H1 (cell line): Measurements from ENCODE around the gene NIPAL4. TPM values are rescaled to one million over a fixed set of nuclear protein-coding genes. Genes with fewer than 3 reads are reported as not detected.

Experiments
- CTCF ChIA-PET: fragments of 300-600 bp; sonication (Branson Sonifier 250); formaldehyde crosslinking; loops from one replicate; lab custom pipeline; 2021; ENCODE audit not compliant: partially characterized antibody; lab: Charles Lee
- POLR2A ChIA-PET: fragments of 300-600 bp; sonication (Branson Sonifier 250); formaldehyde crosslinking; loops from one replicate; lab custom pipeline; 2021; ENCODE audit warnings: inconsistent platforms; ENCODE audit not compliant: partially characterized antibody; lab: Charles Lee
- DNase-seq, 2 experiments: peaks; one replicate each; pipeline versions ENCODE4 v3.0.0 to v3.0.0-alpha.2; 2010 to 2022; ENCODE audit warnings: low spot score in 2 of 2, low read depth in 1 of 2, mixed read lengths in 1 of 2
- FAIRE-seq: peaks from 2 replicates; lab custom pipeline; 2011; peaks lifted over from hg19 to GRCh38; lab: Jason Lieb, UNC
- H2AFZ ChIP-seq: 2 replicates; pipeline ENCODE4 v1.8.1; 2012; ENCODE audit warnings: low read length, inconsistent platforms
- H2AK5ac ChIP-seq: 2 replicates; pipeline ENCODE4 v1.6.1; 2013; ENCODE audit warnings: low read depth, low read length
- H2BK120ac ChIP-seq: replicated peaks from 2 replicates; pipeline ENCODE3; 2013; ENCODE audit warnings: low read depth, low read length, inconsistent platforms
- H2BK12ac ChIP-seq: 2 replicates; pipeline ENCODE4 v1.6.1; 2013; ENCODE audit warnings: low read depth, low read length
- H2BK15ac ChIP-seq: 2 replicates; pipeline ENCODE4 v1.6.1; 2013; ENCODE audit warnings: low read length
- H2BK20ac ChIP-seq: 2 replicates; pipeline ENCODE4 v1.6.1; 2013; ENCODE audit warnings: low read length
- H2BK5ac ChIP-seq: 2 replicates; pipeline ENCODE4 v1.6.1; 2013; ENCODE audit warnings: low read depth, low read length
- H3K14ac ChIP-seq: 2 replicates; pipeline ENCODE4 v1.6.1; 2013; ENCODE audit warnings: inconsistent platforms; ENCODE audit not compliant: insufficient read length
- H3K18ac ChIP-seq: 2 replicates; pipeline ENCODE4 v1.6.1; 2013; ENCODE audit warnings: low read length; ENCODE audit errors: extremely low read depth
- H3K23ac ChIP-seq: 2 replicates; pipeline ENCODE4 v1.6.1; 2013; ENCODE audit warnings: inconsistent platforms; ENCODE audit not compliant: insufficient read length
- H3K23me2 ChIP-seq: 2 replicates; pipeline ENCODE4 v1.6.1; 2013; ENCODE audit warnings: low read depth, low read length
- H3K27ac ChIP-seq: 2 replicates; pipeline ENCODE4 v1.6.1; 2011; ENCODE audit warnings: low read depth, low read length, inconsistent platforms
- H3K27me3 ChIP-seq, 4 experiments: replicated peaks in 1 of 4; 1 replicate in 1 of 4; 2 replicates in 3 of 4; pipeline versions ENCODE4 v1.6.1 to v1.8.1; 2011 to 2013; ENCODE audit warnings: low read length in 3 of 4, mild to moderate bottlenecking in 3 of 4, inconsistent platforms in 2 of 4, mixed read lengths in 2 of 4, moderate library complexity in 1 of 4; ENCODE audit not compliant: control insufficient read depth in 3 of 4, insufficient read depth in 3 of 4; ENCODE audit errors: extremely low read depth in 1 of 4
- H3K36me3 ChIP-seq, 4 experiments: 2 replicates each; pipeline versions ENCODE4 v1.6.1 to v1.8.1; 2011 to 2013; ENCODE audit warnings: mild to moderate bottlenecking in 4 of 4, low read length in 3 of 4, moderate library complexity in 2 of 4, control low read depth in 1 of 4, inconsistent platforms in 1 of 4; ENCODE audit not compliant: insufficient read depth in 4 of 4, control insufficient read depth in 2 of 4
- H3K4ac ChIP-seq: replicated peaks from 2 replicates; pipeline ENCODE3; 2013; ENCODE audit warnings: low read length, low read depth, mixed read lengths, inconsistent platforms; ENCODE audit not compliant: insufficient read length
- H3K4me1 ChIP-seq, 4 experiments: replicated peaks in 1 of 4; 1 replicate in 1 of 4; 2 replicates in 3 of 4; pipeline versions ENCODE4 v1.6.1 to v1.8.1; 2011 to 2013; ENCODE audit warnings: low read length in 3 of 4, inconsistent platforms in 2 of 4, mixed read lengths in 1 of 4; ENCODE audit not compliant: insufficient read depth in 4 of 4, control insufficient read depth in 3 of 4
- H3K4me2 ChIP-seq, 2 experiments: 2 replicates each; pipeline versions ENCODE4 v1.6.1 to v1.8.1; 2011 to 2013; ENCODE audit warnings: low read depth in 2 of 2, low read length in 2 of 2, control low read depth in 1 of 2, inconsistent platforms in 1 of 2, mild to moderate bottlenecking in 1 of 2; ENCODE audit not compliant: insufficient read depth in 1 of 2
- H3K4me3 ChIP-seq, 4 experiments: fragments of 200-600, 300-600 bp in 1 of 4; sonication (generic), shearing (Covaris generic), sonication (Bioruptor Twin) in 1 of 4; 2 replicates each; pipeline versions ENCODE4 v1.5.1 to v1.8.1; 2011 to 2016; ENCODE audit warnings: low read length in 4 of 4, low read depth in 3 of 4, control low read depth in 2 of 4, inconsistent platforms in 2 of 4, mild to moderate bottlenecking in 2 of 4, mixed read lengths in 1 of 4, moderate library complexity in 1 of 4; ENCODE audit not compliant: insufficient read depth in 2 of 4; ENCODE audit errors: extremely low read depth in 1 of 4
- H3K56ac ChIP-seq: replicated peaks from 2 replicates; pipeline ENCODE3; 2013; ENCODE audit warnings: low read depth, mild to moderate bottlenecking, mixed read lengths, low read length, inconsistent platforms; ENCODE audit not compliant: insufficient read length
- H3K79me1 ChIP-seq: 2 replicates; pipeline ENCODE4 v1.6.1; 2013; ENCODE audit warnings: low read depth, low read length, control low read depth
- H3K79me2 ChIP-seq, 2 experiments: 2 replicates each; pipeline versions ENCODE4 v1.6.1 to v1.8.1; 2012 to 2013; ENCODE audit warnings: low read length in 2 of 2, mild to moderate bottlenecking in 2 of 2, inconsistent platforms in 1 of 2; ENCODE audit not compliant: insufficient read depth in 2 of 2, control insufficient read depth in 1 of 2
- H3K9ac ChIP-seq, 4 experiments: replicated peaks in 1 of 4; 1 replicate in 1 of 4; 2 replicates in 3 of 4; pipeline versions ENCODE4 v1.6.1 to v1.8.1; 2011 to 2013; ENCODE audit warnings: low read depth in 3 of 4, low read length in 3 of 4, control low read depth in 2 of 4, mild to moderate bottlenecking in 2 of 4, moderate library complexity in 2 of 4, inconsistent platforms in 1 of 4; ENCODE audit errors: extremely low read depth in 1 of 4
- H3K9me3 ChIP-seq, 2 experiments: 2 replicates each; pipeline versions ENCODE4 v1.6.1 to v1.8.1; 2012 to 2013; ENCODE audit warnings: mild to moderate bottlenecking in 2 of 2, moderate library complexity in 2 of 2, control low read depth in 1 of 2, inconsistent platforms in 1 of 2, low read depth in 1 of 2, low read length in 1 of 2, mixed read lengths in 1 of 2; ENCODE audit not compliant: insufficient read depth in 2 of 2
- H4K20me1 ChIP-seq, 2 experiments: replicated peaks in 1 of 2; 2 replicates each; pipeline versions ENCODE3 to v1.8.1; 2011 to 2013; ENCODE audit warnings: inconsistent platforms in 2 of 2, low read length in 2 of 2, mild to moderate bottlenecking in 1 of 2; ENCODE audit not compliant: insufficient read depth in 2 of 2, control insufficient read depth in 1 of 2
- H4K5ac ChIP-seq: 2 replicates; pipeline ENCODE4 v1.6.1; 2013; ENCODE audit warnings: low read length, low read depth, mixed read lengths, inconsistent platforms; ENCODE audit not compliant: insufficient read length
- H4K8ac ChIP-seq: 2 replicates; pipeline ENCODE4 v1.8.0; 2013; ENCODE audit warnings: mild to moderate bottlenecking, moderate library complexity, low read length, inconsistent platforms; ENCODE audit not compliant: insufficient read depth; ENCODE audit errors: extremely low read depth
- H4K91ac ChIP-seq: replicated peaks from 2 replicates; pipeline ENCODE3; 2013; ENCODE audit warnings: low read length, mixed read lengths, inconsistent platforms; ENCODE audit not compliant: insufficient read length
- BACH1 ChIP-seq: IDR thresholded peaks from 2 replicates; pipeline ENCODE4 v1.6.1; 2012; ENCODE audit warnings: low read length, improper control_type of control experiment
- BRCA1 ChIP-seq: IDR thresholded peaks from 2 replicates; pipeline ENCODE4 v1.6.1; 2012; ENCODE audit warnings: low read depth, low read length, improper control_type of control experiment
- CTCF ChIP-seq, 3 experiments: IDR thresholded peaks; 1 replicate in 2 of 3; 2 replicates in 1 of 3; pipeline versions ENCODE4 v1.5.1 to v1.6.1; 2011; ENCODE audit warnings: low read length in 3 of 3, mild to moderate bottlenecking in 3 of 3, inconsistent platforms in 2 of 3, low read depth in 1 of 3, moderate library complexity in 1 of 3; ENCODE audit not compliant: insufficient read depth in 1 of 3; ENCODE audit errors: control extremely low read depth in 1 of 3
- NRF1 ChIP-seq: IDR thresholded peaks from 2 replicates; pipeline ENCODE4 v1.6.1; 2011; ENCODE audit warnings: mild to moderate bottlenecking, low read depth, low read length, improper control_type of control experiment
- SP2 ChIP-seq: IDR thresholded peaks from 2 replicates; pipeline ENCODE4 v1.6.1; 2012; ENCODE audit warnings: mild to moderate bottlenecking, low read length, inconsistent platforms
- SUZ12 ChIP-seq: fragments of 200-600 bp; sonication (generic); IDR thresholded peaks from 2 replicates; pipeline ENCODE4 v1.6.1; 2012; ENCODE audit warnings: mild to moderate bottlenecking, inconsistent platforms, low read length, moderate library complexity, mixed read lengths
- TAF7 ChIP-seq: optimal IDR thresholded peaks from 2 replicates; pipeline ENCODE3; 2011; ENCODE audit warnings: low read depth, mild to moderate bottlenecking, inconsistent platforms, low read length, moderate library complexity, borderline replicate concordance
- USF2 ChIP-seq: IDR thresholded peaks from 2 replicates; pipeline ENCODE4 v1.6.1; 2011; ENCODE audit warnings: low read length, improper control_type of control experiment
- WGBS, 2 experiments: shearing (Covaris generic) in 1 of 2; methylation state at CpG; one replicate each; pipeline versions ENCODE4 v1.1.6 to v1.1.7; 2013 to 2015; ENCODE audit warnings: low lambda C conversion rate in 2 of 2, mixed read lengths in 2 of 2, inconsistent platforms in 1 of 2, low coverage in 1 of 2, missing lambda C conversion rate in 1 of 2; ENCODE audit not compliant: insufficient replicate concordance in 2 of 2, insufficient coverage in 1 of 2, insufficient read length in 1 of 2; ENCODE audit errors: extremely low coverage in 1 of 2, missing lambda C conversion rate in 1 of 2; 5-methylcytosine and 5-hydroxymethylcytosine counted together
- polyA plus RNA-seq, 7 experiments: library from polyadenylated mRNA; depleted of rRNA in 3 of 7; stranded (reverse) in 5 of 7; unstranded in 2 of 7; fragments of >200 nt in 5 of 7; fragments of 200-250 nt in 2 of 7; gene quantifications; 1 replicate in 5 of 7; 2 replicates in 1 of 7; 4 replicates in 1 of 7; pipeline versions ENCODE4 v1.2.1 to v1.2.3, GENCODE V29; 2011 to 2013; ENCODE audit warnings: missing spikeins in 2 of 7, mixed read lengths in 2 of 7
- total RNA-seq: library from RNA; stranded (reverse); fragmentation: NEBNext Ultra II Directional; extraction: Animal tissue kit (Norgen Biotek cat#: 25700); gene quantifications from 2 replicates; pipeline ENCODE4 v1.2.1, GENCODE V29; 2021

Gene NIPAL4
- total and polyA plus RNA-seq, 2 of the 8 experiments (the other 6 are each of a cell fraction or from before 2014, with no cell fraction given) = 0.09 to 0.20 TPM

GRCh38 chr5:157502143-157502647 lies 42.2 kb downstream of the NIPAL4 start:
- ChIA-PET POLR2A (no interaction called here), CTCF (interaction anchor here (0.8 kb wide), 1 partner anchor 17 kb away, joined by 3 read pairs; no protein-coding TSS in a partner anchor)
- DNase-seq = no peak

More at GRCh38 chr5:157502143-157502647, 42.2 kb downstream of the NIPAL4 start:
- Histone ChIP-seq H3K4me3 (no peak overlapping the region), H2BK20ac (no peak overlapping the region), H2BK5ac (no peak overlapping the region), H4K20me1 (no peaks in the 10 kb centered on the region), H3K4ac (no peak overlapping the region), H2BK15ac (no peak overlapping the region), H3K23me2 (no peaks in the 10 kb centered on the region), H3K27ac (no peak overlapping the region), H3K9me3 (no peaks in the 10 kb centered on the region), H3K18ac (no peak overlapping the region), H3K79me1 (no peaks in the 10 kb centered on the region)
- no peak for FAIRE-seq
- WGBS, 2 experiments = 92% methylated on average over 8 of the region's 8 CpGs; no CpG with 5 or more reads in 1 of the 2 experiments
- TF ChIP-seq BRCA1 (no peak), SUZ12 (no peak), SP2 (no peak), TAF7 (no peak), BACH1 (no peak), NRF1 (no peak), USF2 (no peak), CTCF (IDR thresholded peaks at IDR 0.05; ENCODE audit: control extremely low read depth in 1 of 3, insufficient read depth in 1 of 3, low read depth in 1 of 3, low read length in 3 of 3) (no peak)
- TF ChIP-seq, all 59 proteins: peak for 0
- no peak overlapping the region for H2AFZ ChIP-seq
- no peak overlapping the region for H3K4me2 ChIP-seq
- H2BK120ac ChIP-seq = no peak overlapping the region
- no peaks in the 10 kb centered on the region; a peak in 1 of 8 replicates for H3K36me3 ChIP-seq
- no peak overlapping the region for H3K23ac ChIP-seq
- H2BK12ac ChIP-seq = no peak overlapping the region
- no peaks in the 10 kb centered on the region for H3K79me2 ChIP-seq
- H3K27me3 ChIP-seq = no peaks in the 10 kb centered on the region
- H4K91ac ChIP-seq = no peak overlapping the region
- no peak overlapping the region for H3K14ac ChIP-seq
- H4K8ac ChIP-seq = no peak overlapping the region
- H3K4me1 ChIP-seq = no peaks in the 10 kb centered on the region
- H2AK5ac ChIP-seq = no peak overlapping the region
- H4K5ac ChIP-seq = no peak overlapping the region
- H3K9ac ChIP-seq = no peak overlapping the region
- no peak overlapping the region for H3K56ac ChIP-seq
